Measurements from ENCODE around the gene COL12A1.

Gene COL12A1

GRCh38 chr6:75205776-75206575 is at the start of gene COL12A1:
COL12A1 (minus strand) TSS chr6:75206053; CDS start chr6:75202792, 3,261 bp downstream.
- intact Hi-C loops (cut with micrococcal nuclease), result no loop called here
- H3K36me3 Mint-ChIP-seq (ENCODE audit: low read depth), result no peaks in the 10 kb centered on the region
- no peak within 1 kb of the TSS for H3K27ac Mint-ChIP-seq
- H3K9me3 Mint-ChIP-seq, result no peaks in the 10 kb centered on the region
- H3K4me1 Mint-ChIP-seq (ENCODE audit: low read depth), result peaks cover 60% of the 10 kb centered on the region
- H3K27me3 Mint-ChIP-seq, result peaks cover 88% of the 10 kb centered on the region
- H3K4me3 Mint-ChIP-seq, result peak within 1 kb of the TSS; percentile 18

GRCh38 chr6:75250552-75250951 is 44.7 kb upstream of the COL12A1 start:
- H3K4me3 Mint-ChIP-seq, result no peak overlapping the region
- no peak overlapping the region for H3K27ac Mint-ChIP-seq
- no peaks in the 10 kb centered on the region for H3K9me3 Mint-ChIP-seq
- H3K36me3 Mint-ChIP-seq (ENCODE audit: low read depth), result peaks cover 32% of the 10 kb centered on the region
- H3K4me1 Mint-ChIP-seq (ENCODE audit: low read depth), result peaks cover 6% of the 10 kb centered on the region
- H3K27me3 Mint-ChIP-seq, result peaks cover 15% of the 10 kb centered on the region
- intact Hi-C loops (cut with micrococcal nuclease), result no loop called here

DNA sequence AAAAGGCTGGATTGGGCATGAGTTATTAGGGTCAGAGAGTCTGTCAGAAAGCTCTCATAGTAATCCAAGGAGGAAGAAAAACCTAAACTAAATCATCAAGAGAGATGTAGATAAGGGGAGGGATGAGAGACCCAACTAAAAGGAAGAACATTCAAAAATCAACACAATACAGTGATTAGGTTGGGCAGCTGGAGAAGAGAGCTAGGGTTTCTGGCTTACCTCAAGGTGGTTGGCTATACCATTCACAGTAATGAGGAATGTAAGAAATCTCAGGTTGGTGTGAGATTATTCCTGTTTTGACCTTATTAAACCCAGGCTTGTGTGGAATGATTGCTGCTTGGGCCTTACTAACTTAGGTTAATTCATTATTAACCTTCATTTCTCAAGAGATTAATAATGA is 44.0 kb upstream of the COL12A1 start:
- H3K27ac Mint-ChIP-seq, result no peak overlapping the region
- peaks cover 26% of the 10 kb centered on the region for H3K36me3 Mint-ChIP-seq (ENCODE audit: low read depth)
- no peaks in the 10 kb centered on the region for H3K9me3 Mint-ChIP-seq
- H3K27me3 Mint-ChIP-seq, result peaks cover 17% of the 10 kb centered on the region
- peaks cover 10% of the 10 kb centered on the region for H3K4me1 Mint-ChIP-seq (ENCODE audit: low read depth)
- no peak overlapping the region for H3K4me3 Mint-ChIP-seq
- intact Hi-C loops (cut with micrococcal nuclease), result loop anchor here (10.0 kb wide), 1 partner anchor 355 kb away; the partner anchor contains the start of gene SENP6

DNA sequence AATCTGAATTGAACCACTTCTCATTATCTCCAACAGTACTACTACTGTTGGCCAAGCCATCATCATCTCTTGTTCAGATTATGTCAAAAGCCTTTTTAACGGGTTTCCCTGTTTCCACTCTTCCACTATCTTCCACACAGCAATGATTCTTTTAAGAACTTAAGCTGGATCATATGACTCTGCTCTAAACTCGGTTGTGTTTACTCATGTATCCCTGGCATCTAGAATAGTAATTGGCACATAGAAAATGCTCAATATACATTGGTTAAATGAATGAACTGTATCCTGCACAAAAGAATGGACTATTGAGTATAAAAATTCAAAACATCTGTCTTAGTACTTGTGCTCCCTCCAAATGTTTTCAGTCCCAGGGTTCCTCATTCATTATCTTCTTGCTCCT is 40.5 kb upstream of the COL12A1 start:
- Mint-ChIP-seq H3K27ac (no peak overlapping the region), H3K9me3 (no peaks in the 10 kb centered on the region), H3K36me3 (ENCODE audit: low read depth) (peaks cover 18% of the 10 kb centered on the region), H3K4me1 (ENCODE audit: low read depth) (peaks cover 24% of the 10 kb centered on the region), H3K4me3 (no peak overlapping the region), H3K27me3 (peaks cover 17% of the 10 kb centered on the region)
- intact Hi-C loops (cut with micrococcal nuclease), result loop anchor here (10.0 kb wide), 1 partner anchor 358 kb away; the partner anchor contains the start of gene SENP6

DNA sequence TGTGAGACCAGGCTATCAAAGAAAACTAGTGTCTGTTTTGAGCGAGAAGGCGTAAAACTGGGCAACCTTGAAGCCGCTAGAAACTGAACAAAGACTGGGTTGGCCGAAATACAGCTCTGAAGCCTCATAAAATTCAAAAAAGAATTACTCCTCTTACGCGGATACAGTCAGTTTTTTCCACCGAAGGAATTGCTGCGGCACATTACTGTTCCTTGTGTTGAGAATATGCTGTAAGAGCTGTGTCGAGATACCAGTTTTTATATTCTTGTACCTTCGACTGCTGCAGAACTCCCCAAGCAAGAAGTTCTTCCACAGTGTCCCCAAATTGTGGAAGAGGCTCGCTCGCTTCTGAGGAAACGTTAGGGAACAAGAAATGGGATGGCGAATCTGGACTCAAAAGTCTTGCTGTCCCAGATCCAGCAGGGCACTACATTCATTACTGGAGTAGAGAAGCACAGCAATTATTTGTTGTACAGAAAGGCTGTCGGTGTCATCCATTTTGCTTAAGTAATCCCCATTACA is 38.3 kb upstream of the COL12A1 start:
- H3K4me1 Mint-ChIP-seq (ENCODE audit: low read depth), result peaks cover 24% of the 10 kb centered on the region
- peaks cover 16% of the 10 kb centered on the region for H3K27me3 Mint-ChIP-seq

GRCh38 chr6:75243333-75244062 is 37.6 kb upstream of the COL12A1 start, which contains the start of gene COX7A2:
COX7A2 (minus strand) TSS chr6:75243801; CDS start chr6:75243734, 67 bp downstream.
- Mint-ChIP-seq H3K9me3 (no peaks in the 10 kb centered on the region), H3K27me3 (peaks cover 11% of the 10 kb centered on the region), H3K4me3 (peak within 1 kb of the TSS; percentile 98), H3K4me1 (ENCODE audit: low read depth) (peaks cover 24% of the 10 kb centered on the region), H3K27ac (peak within 1 kb of the TSS; percentile 99), H3K36me3 (ENCODE audit: low read depth) (peaks cover 37% of the 10 kb centered on the region)
- intact Hi-C loops (cut with micrococcal nuclease), result loop anchor here (1.0 to 10.0 kb wide), 2 partner anchors 41 to 361 kb away; partner anchors contain the start of genes SENP6 and TMEM30A

More for the DNA sequence above, 38.3 kb upstream of the COL12A1 start:
- H3K4me3 Mint-ChIP-seq, result peak overlapping the region; percentile 98
- intact Hi-C loops (cut with micrococcal nuclease), result loop anchor here (10.0 kb wide), 1 partner anchor 361 kb away; the partner anchor contains the start of gene SENP6
- H3K27ac Mint-ChIP-seq, result peak overlapping the region; percentile 99
- no peaks in the 10 kb centered on the region for H3K9me3 Mint-ChIP-seq
- H3K36me3 Mint-ChIP-seq (ENCODE audit: low read depth), result peaks cover 31% of the 10 kb centered on the region

DNA sequence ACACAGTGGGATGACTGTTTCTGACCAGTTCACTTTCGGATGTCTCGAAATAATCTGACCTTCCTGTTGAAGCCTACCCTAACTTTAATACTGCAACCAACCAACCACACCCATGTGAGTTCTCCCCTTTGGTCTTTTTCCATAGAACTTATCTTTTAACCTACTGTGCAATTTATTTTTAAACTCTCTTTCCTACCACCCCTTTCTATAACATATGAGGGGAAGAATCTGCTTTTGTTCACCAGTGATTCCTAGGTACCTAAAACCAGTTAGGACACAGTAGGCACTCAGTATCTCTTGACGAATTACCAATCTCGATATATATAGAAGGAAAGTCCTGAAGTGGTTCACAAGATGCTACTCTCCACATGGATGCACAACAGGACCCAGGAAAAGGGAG is 30.8 kb upstream of the COL12A1 start:
- intact Hi-C loops (cut with micrococcal nuclease), result no loop called here
- Mint-ChIP-seq H3K27ac (no peak overlapping the region), H3K9me3 (no peaks in the 10 kb centered on the region), H3K36me3 (ENCODE audit: low read depth) (peaks cover 48% of the 10 kb centered on the region), H3K27me3 (no peaks in the 10 kb centered on the region), H3K4me3 (no peak overlapping the region), H3K4me1 (ENCODE audit: low read depth) (peaks cover 2% of the 10 kb centered on the region)

- Mint-ChIP-seq H3K4me3 (no peak overlapping the region), H3K36me3 (ENCODE audit: low read depth) (peaks cover 38% of the 10 kb centered on the region), H3K9me3 (no peaks in the 10 kb centered on the region), H3K27me3 (no peaks in the 10 kb centered on the region), H3K4me1 (ENCODE audit: low read depth) (no peaks in the 10 kb centered on the region), H3K27ac (no peak overlapping the region)
- intact Hi-C loops (cut with micrococcal nuclease), result no loop called here
Observed at GRCh38 chr6:75235271-75235670, 29.4 kb upstream of the COL12A1 start.

DNA sequence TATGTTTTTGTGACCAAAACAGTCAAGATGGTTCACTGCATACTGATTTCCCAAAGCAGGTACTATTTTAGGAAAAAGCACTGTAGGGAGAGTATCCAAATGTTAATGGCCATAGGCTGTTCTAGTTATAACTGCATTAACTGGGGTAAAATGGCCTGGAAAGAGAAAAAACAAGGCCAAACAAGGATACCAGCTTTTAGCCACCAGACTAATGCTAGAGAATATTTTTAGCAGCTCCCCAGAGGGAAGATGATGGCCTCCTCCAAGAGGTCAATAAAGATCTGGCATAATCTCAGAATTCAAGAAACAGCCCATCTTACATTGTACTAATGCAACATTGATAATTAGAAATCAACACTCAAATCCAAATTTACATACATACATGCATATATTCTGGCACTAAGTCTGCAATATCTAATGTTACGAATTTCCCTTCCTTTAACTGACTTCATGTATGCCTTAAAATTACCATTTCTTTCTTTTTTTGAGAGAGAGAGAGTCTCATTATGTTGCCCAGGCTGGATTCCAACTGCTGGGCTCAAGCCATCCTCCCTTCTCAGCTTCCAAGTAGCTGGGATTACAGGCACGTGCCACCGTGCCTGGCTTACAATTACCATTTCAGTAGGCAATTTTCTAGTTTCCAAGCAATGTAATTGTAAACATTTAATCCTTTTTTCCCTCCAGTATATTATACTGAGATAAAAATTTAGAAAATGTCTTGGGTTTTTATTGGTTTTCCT is 28.4 kb upstream of the COL12A1 start:
- Mint-ChIP-seq H3K36me3 (ENCODE audit: low read depth) (peaks cover 30% of the 10 kb centered on the region), H3K4me1 (ENCODE audit: low read depth) (no peaks in the 10 kb centered on the region), H3K9me3 (no peaks in the 10 kb centered on the region), H3K27ac (no peak overlapping the region), H3K4me3 (no peak overlapping the region), H3K27me3 (no peaks in the 10 kb centered on the region)
- intact Hi-C loops (cut with micrococcal nuclease), result no loop called here

DNA sequence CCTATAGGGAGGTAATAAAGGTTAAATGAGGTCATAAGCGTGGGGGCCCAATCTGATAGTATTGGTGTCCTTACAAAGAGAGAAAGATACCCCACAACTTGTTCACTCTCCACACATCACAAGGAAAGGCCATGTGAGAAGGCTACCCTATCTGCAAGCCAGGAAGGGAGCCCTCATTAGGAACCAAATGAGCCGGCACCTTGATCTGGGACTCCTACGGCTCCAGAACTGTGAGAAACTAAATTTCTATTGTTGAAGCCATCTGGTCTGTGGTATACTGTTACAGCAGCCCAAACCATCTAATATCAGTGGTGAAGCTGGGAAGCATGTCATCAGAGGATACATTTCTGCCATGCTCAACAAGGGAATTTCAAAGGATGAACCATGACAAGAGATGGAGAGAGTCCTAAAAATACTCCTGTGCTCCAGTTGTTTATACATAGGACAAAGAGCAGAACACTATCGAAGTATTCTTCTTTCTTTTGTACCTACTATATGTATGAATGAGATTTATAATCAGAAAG is 27.3 kb upstream of the COL12A1 start:
- H3K27ac Mint-ChIP-seq, result no peak overlapping the region
- H3K4me3 Mint-ChIP-seq, result no peak overlapping the region
- no peaks in the 10 kb centered on the region for H3K27me3 Mint-ChIP-seq
- H3K9me3 Mint-ChIP-seq, result no peaks in the 10 kb centered on the region
- intact Hi-C loops (cut with micrococcal nuclease), result no loop called here
- no peaks in the 10 kb centered on the region for H3K4me1 Mint-ChIP-seq (ENCODE audit: low read depth)
- H3K36me3 Mint-ChIP-seq (ENCODE audit: low read depth), result peaks cover 19% of the 10 kb centered on the region

GRCh38 chr6:75230484-75231325 is 24.9 kb upstream of the COL12A1 start:
- H3K27me3 Mint-ChIP-seq, result no peaks in the 10 kb centered on the region
- intact Hi-C loops (cut with micrococcal nuclease), result no loop called here
- no peaks in the 10 kb centered on the region for H3K9me3 Mint-ChIP-seq
- no peaks in the 10 kb centered on the region for H3K4me1 Mint-ChIP-seq (ENCODE audit: low read depth)
- H3K36me3 Mint-ChIP-seq (ENCODE audit: low read depth), result no peaks in the 10 kb centered on the region
- H3K27ac Mint-ChIP-seq, result no peak overlapping the region
- H3K4me3 Mint-ChIP-seq, result no peak overlapping the region

DNA sequence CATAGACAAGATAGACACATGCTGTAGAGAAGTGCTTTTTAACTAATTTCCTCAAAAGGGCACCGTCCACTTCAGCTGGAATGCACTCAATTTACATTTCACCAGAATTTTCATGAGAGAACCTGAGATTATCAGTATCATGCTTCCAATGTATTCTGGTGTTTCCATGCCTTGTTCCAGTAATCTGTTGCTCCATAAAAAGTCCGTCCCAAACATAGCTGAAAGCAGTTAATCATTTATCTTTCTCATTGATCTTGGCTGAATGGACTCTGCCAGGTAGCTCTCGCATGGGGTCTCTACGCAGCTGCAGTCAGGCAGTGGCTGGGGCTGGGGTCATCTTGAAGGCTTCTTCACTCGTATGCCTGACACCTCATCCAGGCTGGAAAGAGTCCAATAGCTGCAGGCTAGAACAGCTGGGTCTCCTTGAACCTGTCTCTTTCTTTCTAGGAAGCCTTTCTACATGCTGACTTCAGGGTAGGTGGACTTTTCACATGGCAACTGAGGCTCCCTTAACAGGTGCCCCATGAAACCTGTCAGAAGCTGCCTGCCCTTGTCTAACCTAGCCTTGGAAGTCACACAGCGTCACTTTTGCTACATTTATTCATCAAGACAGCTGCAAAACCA is 18.6 kb upstream of the COL12A1 start:
- Mint-ChIP-seq H3K36me3 (ENCODE audit: low read depth) (no peaks in the 10 kb centered on the region), H3K9me3 (no peaks in the 10 kb centered on the region), H3K27me3 (peaks cover 8% of the 10 kb centered on the region), H3K4me3 (no peak overlapping the region), H3K27ac (no peak overlapping the region), H3K4me1 (ENCODE audit: low read depth) (no peaks in the 10 kb centered on the region)
- intact Hi-C loops (cut with micrococcal nuclease), result no loop called here

All from dendritic cell treated with granulocyte-macrophage colony-stimulating factor and Interleukin-4, amounts not matched to agents 40 ng/mL and 50 ng/mL, for 4 days (primary cell).